MCF 10A (cell line): ENCODE results near the gene CROCC2. TPM values are rescaled to one million over a fixed set of nuclear protein-coding genes. Genes with fewer than 3 reads are reported as not detected.

Source experiments
- BruUV-seq: library from RNA; stranded (reverse); fragments of 400-500 nt; replicated peaks from 2 replicates; lab custom pipeline; 2021; lab: Mats Ljungman, UMichigan
- CTCF ChIA-PET: fragments of 300-600 bp; sonication (Branson Sonifier 250); formaldehyde crosslinking; extraction: SDS; loops from one replicate; lab custom pipeline; 2021; ENCODE audit warnings: antibody characterized with exemption, inconsistent platforms; lab: Yijun Ruan, JAX
- POLR2A ChIA-PET: fragments of 300-600, 350-650 bp; sonication (Branson Sonifier 250); formaldehyde crosslinking; extraction: SDS; loops from one replicate; lab custom pipeline; 2020; ENCODE audit warnings: antibody characterized with exemption, inconsistent platforms; lab: Yijun Ruan, JAX
- DNase-seq: peaks from one replicate; pipeline ENCODE4 v3.0.0-alpha.2; 2018; ENCODE audit not compliant: unreplicated experiment
- H3K27ac Mint-ChIP-seq: one replicate; pipeline ENCODE4 v1.8.0; 2022; ENCODE audit warnings: mild to moderate bottlenecking, low read depth, mixed read lengths; ENCODE audit not compliant: unreplicated experiment
- H3K27me3 Mint-ChIP-seq: one replicate; pipeline ENCODE4 v1.8.0; 2022; ENCODE audit warnings: mixed read lengths; ENCODE audit not compliant: insufficient read depth, unreplicated experiment
- H3K36me3 Mint-ChIP-seq: one replicate; pipeline ENCODE4 v1.8.0; 2022; ENCODE audit warnings: mild to moderate bottlenecking, moderate library complexity, mixed read lengths; ENCODE audit not compliant: insufficient read depth, unreplicated experiment
- H3K4me1 Mint-ChIP-seq: one replicate; pipeline ENCODE4 v1.8.0; 2022; ENCODE audit warnings: mixed read lengths; ENCODE audit not compliant: insufficient read depth, unreplicated experiment
- H3K4me3 Mint-ChIP-seq: one replicate; pipeline ENCODE4 v1.8.0; 2022; ENCODE audit warnings: mild to moderate bottlenecking, moderate library complexity, mixed read lengths; ENCODE audit not compliant: unreplicated experiment
- H3K9me3 Mint-ChIP-seq: one replicate; pipeline ENCODE4 v1.8.0; 2022; ENCODE audit warnings: mixed read lengths; ENCODE audit not compliant: unreplicated experiment
- intact Hi-C: fragments of 100-400 bp; cut with micrococcal nuclease; formaldehyde crosslinking; loops from 2 replicates; pipeline ENCODE4 v1.14.1; 2022
- total RNA-seq: library from RNA; stranded (reverse); gene quantifications from 2 replicates; pipeline ENCODE4 v1.2.3, GENCODE V29; 2022
- TF ChIP-seq, protein P1 (sequence below): fragments of 200-600 bp; IDR thresholded peaks from one replicate; pipeline ENCODE4 v1.8.0; 2022; ENCODE audit warnings: antibody characterized with exemption, mild to moderate bottlenecking; ENCODE audit not compliant: unreplicated experiment

CROCC2 gene
- total RNA-seq, 1 experiment from 2014 or later: not detected

DNA sequence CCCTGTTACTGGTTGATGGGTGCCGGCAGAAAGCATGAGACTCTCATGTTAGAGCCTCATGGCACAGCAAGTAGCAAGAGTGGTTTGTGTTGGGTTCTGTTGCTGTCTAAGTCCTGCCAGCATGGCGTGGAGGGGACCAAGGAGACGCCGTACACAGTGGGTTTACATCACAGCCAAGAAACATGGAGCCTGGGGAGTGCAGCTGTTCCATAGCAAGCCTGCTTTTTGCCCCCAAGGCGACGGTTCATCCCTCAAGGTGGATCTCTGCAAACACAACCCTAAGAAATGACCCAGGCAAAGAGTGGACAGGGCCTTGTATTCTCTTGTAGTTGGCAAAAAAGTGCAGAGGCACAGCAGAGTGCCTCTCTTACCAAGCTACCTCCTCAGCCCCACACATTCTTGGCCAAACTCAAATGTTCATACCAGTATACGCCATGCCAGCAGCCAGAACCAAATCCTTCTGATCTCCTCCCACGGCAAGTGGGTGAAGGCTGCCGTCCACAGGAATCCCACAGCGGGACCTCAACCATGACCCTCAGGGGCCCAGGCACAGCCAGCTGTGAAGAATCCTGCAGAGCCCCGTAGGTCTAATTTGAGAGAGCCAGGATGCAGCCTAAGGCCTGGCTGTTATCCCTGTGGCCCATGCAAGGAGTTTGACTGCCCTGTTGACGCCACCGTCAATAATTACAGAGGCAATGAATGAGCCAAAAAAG is 111.2 kb downstream of the CROCC2 start:
- ChIA-PET CTCF (interaction anchor here (0.7 kb wide), 1 partner anchor 827 kb away, joined by 3 read pairs; no protein-coding TSS in a partner anchor), POLR2A (no interaction called here)
- DNase-seq: no peak
- Mint-ChIP-seq H3K27me3 (no peaks in the 10 kb centered on the region), H3K27ac (no peak overlapping the region), H3K36me3 (peaks cover 23% of the 10 kb centered on the region), H3K4me3 (no peak overlapping the region), H3K9me3 (peaks cover 7% of the 10 kb centered on the region), H3K4me1 (no peaks in the 10 kb centered on the region)
- BruUV-seq: no TSS peak
- TF ChIP-seq, protein P1, sequence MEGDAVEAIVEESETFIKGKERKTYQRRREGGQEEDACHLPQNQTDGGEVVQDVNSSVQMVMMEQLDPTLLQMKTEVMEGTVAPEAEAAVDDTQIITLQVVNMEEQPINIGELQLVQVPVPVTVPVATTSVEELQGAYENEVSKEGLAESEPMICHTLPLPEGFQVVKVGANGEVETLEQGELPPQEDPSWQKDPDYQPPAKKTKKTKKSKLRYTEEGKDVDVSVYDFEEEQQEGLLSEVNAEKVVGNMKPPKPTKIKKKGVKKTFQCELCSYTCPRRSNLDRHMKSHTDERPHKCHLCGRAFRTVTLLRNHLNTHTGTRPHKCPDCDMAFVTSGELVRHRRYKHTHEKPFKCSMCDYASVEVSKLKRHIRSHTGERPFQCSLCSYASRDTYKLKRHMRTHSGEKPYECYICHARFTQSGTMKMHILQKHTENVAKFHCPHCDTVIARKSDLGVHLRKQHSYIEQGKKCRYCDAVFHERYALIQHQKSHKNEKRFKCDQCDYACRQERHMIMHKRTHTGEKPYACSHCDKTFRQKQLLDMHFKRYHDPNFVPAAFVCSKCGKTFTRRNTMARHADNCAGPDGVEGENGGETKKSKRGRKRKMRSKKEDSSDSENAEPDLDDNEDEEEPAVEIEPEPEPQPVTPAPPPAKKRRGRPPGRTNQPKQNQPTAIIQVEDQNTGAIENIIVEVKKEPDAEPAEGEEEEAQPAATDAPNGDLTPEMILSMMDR: no peak
- intact Hi-C loops: no loop called here

DNA sequence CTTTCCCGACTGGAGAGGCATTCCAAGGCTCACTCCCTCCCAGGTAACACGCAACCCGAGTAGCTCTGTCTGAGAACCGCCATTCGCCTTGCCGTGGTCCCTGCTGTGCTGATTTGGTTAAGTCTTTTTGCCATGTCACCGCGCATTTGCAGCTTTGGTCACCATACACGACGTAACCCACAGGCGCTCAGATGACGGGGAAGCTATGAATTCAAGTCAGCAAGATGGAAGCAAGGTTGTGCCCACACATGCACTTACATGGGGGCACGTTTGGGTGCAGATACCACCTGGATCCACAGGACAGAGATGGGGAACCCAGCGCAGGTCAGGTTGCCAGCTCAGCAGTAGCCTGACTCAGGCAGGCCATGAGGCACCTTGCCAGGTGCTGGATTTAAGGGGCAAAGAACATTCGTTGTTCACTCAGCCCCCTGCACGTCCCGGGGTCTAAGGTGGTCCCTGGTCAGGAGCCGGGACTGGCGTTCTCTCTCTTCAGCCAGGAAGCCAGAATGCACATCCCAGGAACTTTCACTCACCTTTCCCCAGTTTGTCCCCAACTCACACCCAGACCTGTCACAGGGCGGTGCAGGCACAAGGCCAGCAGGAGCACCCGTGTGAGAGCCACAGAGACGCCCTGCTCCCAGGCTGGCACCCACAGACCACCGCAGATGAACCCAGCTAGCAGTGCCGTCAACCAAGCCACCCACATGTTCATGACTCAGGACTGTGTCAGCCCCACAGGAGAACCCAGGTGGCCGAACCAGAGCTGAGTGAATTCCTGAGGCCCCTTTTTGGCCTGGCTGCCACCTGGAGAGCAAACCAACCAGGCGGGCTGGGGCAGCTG is 112.1 kb downstream of the CROCC2 start:
- peaks cover 23% of the 10 kb centered on the region for H3K36me3 Mint-ChIP-seq
- no TSS peak for BruUV-seq
- H3K27ac Mint-ChIP-seq: no peak overlapping the region
- TF ChIP-seq, protein P1: no peak
- H3K4me1 Mint-ChIP-seq: no peaks in the 10 kb centered on the region
- no peak for DNase-seq
- peaks cover 7% of the 10 kb centered on the region for H3K9me3 Mint-ChIP-seq
- POLR2A ChIA-PET: no interaction called here
- intact Hi-C loops: no loop called here
- H3K4me3 Mint-ChIP-seq: no peak overlapping the region
- CTCF ChIA-PET: interaction anchor here (0.7 kb wide), 1 partner anchor 826 kb away, joined by 3 read pairs; no protein-coding TSS in a partner anchor
- H3K27me3 Mint-ChIP-seq: no peaks in the 10 kb centered on the region

DNA sequence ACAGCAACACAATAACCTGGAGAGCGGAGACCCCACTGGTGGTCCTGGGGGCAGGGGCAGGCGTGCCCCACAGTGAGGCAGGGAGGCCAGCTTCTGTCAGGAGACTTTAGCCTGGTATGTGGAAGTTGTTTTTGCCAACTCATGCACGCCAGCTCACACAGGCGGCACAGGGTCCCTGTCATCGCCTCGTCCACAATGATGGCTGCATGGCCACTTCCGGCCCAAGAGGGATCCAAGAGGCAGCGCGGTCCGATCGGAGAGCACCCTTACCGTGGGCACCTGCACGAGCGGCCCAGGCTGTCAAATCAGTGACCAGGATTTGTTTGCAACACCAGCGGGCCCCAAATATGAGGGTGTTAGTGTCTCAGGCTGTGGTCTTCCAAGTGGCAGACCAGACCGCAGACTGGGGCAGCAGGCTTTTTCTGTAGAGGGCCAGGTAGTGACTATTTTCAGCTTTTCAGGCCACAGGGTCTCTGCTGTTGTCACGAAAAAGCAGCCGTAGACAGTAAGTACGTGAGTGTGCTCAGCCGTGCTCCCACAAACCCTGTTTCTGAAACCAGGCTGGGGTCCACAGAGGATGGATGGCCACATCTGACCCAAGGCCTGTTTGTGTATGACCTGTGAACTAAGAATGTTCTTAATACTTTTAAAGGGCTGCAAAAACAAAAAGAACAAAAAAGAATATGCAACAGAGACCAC is 113.5 kb downstream of the CROCC2 start:
- Mint-ChIP-seq H3K27ac (no peak overlapping the region), H3K9me3 (peaks cover 7% of the 10 kb centered on the region), H3K36me3 (peaks cover 23% of the 10 kb centered on the region), H3K4me3 (no peak overlapping the region), H3K27me3 (no peaks in the 10 kb centered on the region), H3K4me1 (no peaks in the 10 kb centered on the region)
- intact Hi-C loops: no loop called here
- POLR2A ChIA-PET: no interaction called here
- TF ChIP-seq, protein P1: no peak
- BruUV-seq: no TSS peak
- CTCF ChIA-PET: no interaction called here
- DNase-seq: no peak

DNA sequence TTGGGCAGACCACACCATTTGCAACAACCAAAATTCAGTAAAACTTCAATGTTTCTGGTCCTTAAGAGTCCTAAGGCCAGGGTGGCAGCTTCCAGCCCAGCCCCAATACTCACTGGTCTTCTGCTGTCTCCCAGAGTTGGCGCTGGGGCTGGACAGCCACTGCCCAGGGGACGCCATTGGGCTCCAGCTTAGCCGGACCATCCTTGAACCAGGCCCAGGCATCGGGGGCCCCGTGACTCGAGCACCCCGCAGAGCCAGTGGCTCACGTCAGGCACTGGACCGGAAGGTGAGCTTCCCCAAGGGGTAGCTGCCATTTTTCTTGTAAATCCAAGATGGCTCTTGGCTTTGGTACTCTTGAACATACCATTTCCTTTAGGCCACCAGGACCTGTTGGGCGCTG is 114.1 kb downstream of the CROCC2 start:
- H3K27ac Mint-ChIP-seq: no peak overlapping the region
- H3K27me3 Mint-ChIP-seq: no peaks in the 10 kb centered on the region
- no peak overlapping the region for H3K4me3 Mint-ChIP-seq
- no peak for DNase-seq
- BruUV-seq: no TSS peak
- CTCF ChIA-PET: interaction anchor here (0.6 kb wide), 1 partner anchor 378 kb away, joined by 3 read pairs; no protein-coding TSS in a partner anchor
- no peaks in the 10 kb centered on the region for H3K4me1 Mint-ChIP-seq
- H3K36me3 Mint-ChIP-seq: peaks cover 20% of the 10 kb centered on the region
- intact Hi-C loops: no loop called here
- H3K9me3 Mint-ChIP-seq: peaks cover 9% of the 10 kb centered on the region
- POLR2A ChIA-PET: no interaction called here
- TF ChIP-seq, protein P1: no peak
